Loucy (cell line): ENCODE data around the gene SLC22A17.

Experiments
- CTCF ChIP-seq: fragments of 200-600 bp; sonication (generic); conservative IDR thresholded peaks from 2 replicates; pipeline ENCODE4 v1.5.1; 2014; ENCODE audit warnings: mild to moderate bottlenecking, antibody characterized with exemption, low read length
- EZH2phosphoT487 ChIP-seq: fragments of 200-600 bp; IDR thresholded peaks from 2 replicates; pipeline ENCODE4 v1.6.1; 2018; ENCODE audit warnings: antibody characterized with exemption, mild to moderate bottlenecking, moderate library complexity, borderline replicate concordance

GRCh38 chr14:23299986-23300686, 52.6 kb downstream of the SLC22A17 start:
- TF ChIP-seq CTCF: peak; percentile 19; the same call in 1 of the 2 replicates
- no peak for TF ChIP-seq EZH2phosphoT487
